Neural progenitor cell (in vitro differentiated cells): ENCODE data around the gene SMIM3. TPM values are rescaled to one million over a fixed set of nuclear protein-coding genes. Genes with fewer than 3 reads are reported as not detected.

ENCODE experiments used
- DNase-seq: peaks from one replicate; pipeline ENCODE4 v3.0.0-alpha.2; 2016; ENCODE audit warnings: low spot score
- H2AFZ ChIP-seq: fragments of 200-600 bp; sonication (generic); replicated peaks from 2 replicates; pipeline ENCODE4 v1.6.1; 2016; ENCODE audit warnings: antibody characterized with exemption
- H3F3A ChIP-seq: fragments of 200-600 bp; sonication (generic); 2 replicates; pipeline ENCODE4 v1.6.1; 2016; ENCODE audit warnings: antibody characterized with exemption, low read depth
- H3K27ac ChIP-seq: fragments of 200-600 bp; sonication (generic); 2 replicates; pipeline ENCODE4 v1.5.1; 2016; ENCODE audit warnings: mild to moderate bottlenecking
- H3K27me3 ChIP-seq: fragments of 200-600 bp; sonication (generic); 2 replicates; pipeline ENCODE4 v1.6.1; 2016; ENCODE audit warnings: mild to moderate bottlenecking, moderate library complexity
- H3K36me3 ChIP-seq: fragments of 200-600 bp; sonication (generic); 2 replicates; pipeline ENCODE4 v1.5.1; 2016
- H3K4me1 ChIP-seq: fragments of 200-600 bp; sonication (generic); 2 replicates; pipeline ENCODE4 v1.6.1; 2016; ENCODE audit warnings: mixed run types
- H3K4me2 ChIP-seq: fragments of 200-600 bp; sonication (generic); 2 replicates; pipeline ENCODE4 v1.6.1; 2016
- H3K4me3 ChIP-seq: fragments of 200-600 bp; sonication (generic); 2 replicates; pipeline ENCODE4 v1.5.1; 2016
- H3K79me2 ChIP-seq: fragments of 200-600 bp; sonication (generic); 2 replicates; pipeline ENCODE4 v1.6.1; 2016; ENCODE audit warnings: low read depth
- H3K9ac ChIP-seq: fragments of 200-600 bp; sonication (generic); 2 replicates; pipeline ENCODE4 v1.6.1; 2016
- H3K9me3 ChIP-seq: fragments of 200-600 bp; sonication (generic); 2 replicates; pipeline ENCODE4 v1.5.1; 2016; ENCODE audit warnings: low read depth
- H4K20me1 ChIP-seq: fragments of 200-600 bp; sonication (generic); 2 replicates; pipeline ENCODE4 v1.6.1; 2016; ENCODE audit warnings: low read depth
- H3K27ac Mint-ChIP-seq: 3 replicates; pipeline ENCODE4 v1.8.0; 2021; ENCODE audit warnings: mixed read lengths
- H3K27me3 Mint-ChIP-seq: 2 replicates; pipeline ENCODE4 v1.8.0; 2022; ENCODE audit warnings: low read depth, mild to moderate bottlenecking, inconsistent platforms, moderate library complexity, mixed read lengths; ENCODE audit not compliant: insufficient read depth
- H3K36me3 Mint-ChIP-seq: 3 replicates; pipeline ENCODE4 v1.8.0; 2021; ENCODE audit warnings: mixed read lengths
- H3K4me1 Mint-ChIP-seq: 3 replicates; pipeline ENCODE4 v1.8.0; 2021; ENCODE audit warnings: mixed read lengths
- H3K4me3 Mint-ChIP-seq: 3 replicates; pipeline ENCODE4 v1.8.0; 2021; ENCODE audit warnings: mild to moderate bottlenecking, moderate library complexity, mixed read lengths
- H3K9me3 Mint-ChIP-seq: 3 replicates; pipeline ENCODE4 v1.8.0; 2020; ENCODE audit warnings: mixed read lengths
- EZH2 ChIP-seq: fragments of 200-600 bp; sonication (generic); IDR thresholded peaks from 2 replicates; pipeline ENCODE4 v1.6.1; 2017; ENCODE audit warnings: antibody characterized with exemption, mild to moderate bottlenecking, moderate library complexity
- EZH2phosphoT487 ChIP-seq: fragments of 200-600 bp; sonication (generic); IDR thresholded peaks from 2 replicates; pipeline ENCODE4 v1.6.1; 2017; ENCODE audit warnings: antibody characterized with exemption
- total RNA-seq: library from RNA; depleted of rRNA; stranded (reverse); fragments of >200 nt; gene quantifications from 2 replicates; pipeline ENCODE4 v1.2.3, GENCODE V29; 2015; ENCODE audit warnings: low replicate concordance
- TF ChIP-seq, protein P1 (sequence below): fragments of 200-600 bp; sonication (generic); IDR thresholded peaks from 2 replicates; pipeline ENCODE4 v1.5.1; 2017; ENCODE audit warnings: antibody characterized with exemption, mild to moderate bottlenecking

SMIM3 gene
- total RNA-seq, 1 donor from 2014 or later: 18.4 TPM

GRCh38 chr5:150779397-150780186 is 1.0 kb downstream of the SMIM3 start:
- TF ChIP-seq EZH2 (no peak), EZH2phosphoT487 (no peak)
- TF ChIP-seq, protein P1, sequence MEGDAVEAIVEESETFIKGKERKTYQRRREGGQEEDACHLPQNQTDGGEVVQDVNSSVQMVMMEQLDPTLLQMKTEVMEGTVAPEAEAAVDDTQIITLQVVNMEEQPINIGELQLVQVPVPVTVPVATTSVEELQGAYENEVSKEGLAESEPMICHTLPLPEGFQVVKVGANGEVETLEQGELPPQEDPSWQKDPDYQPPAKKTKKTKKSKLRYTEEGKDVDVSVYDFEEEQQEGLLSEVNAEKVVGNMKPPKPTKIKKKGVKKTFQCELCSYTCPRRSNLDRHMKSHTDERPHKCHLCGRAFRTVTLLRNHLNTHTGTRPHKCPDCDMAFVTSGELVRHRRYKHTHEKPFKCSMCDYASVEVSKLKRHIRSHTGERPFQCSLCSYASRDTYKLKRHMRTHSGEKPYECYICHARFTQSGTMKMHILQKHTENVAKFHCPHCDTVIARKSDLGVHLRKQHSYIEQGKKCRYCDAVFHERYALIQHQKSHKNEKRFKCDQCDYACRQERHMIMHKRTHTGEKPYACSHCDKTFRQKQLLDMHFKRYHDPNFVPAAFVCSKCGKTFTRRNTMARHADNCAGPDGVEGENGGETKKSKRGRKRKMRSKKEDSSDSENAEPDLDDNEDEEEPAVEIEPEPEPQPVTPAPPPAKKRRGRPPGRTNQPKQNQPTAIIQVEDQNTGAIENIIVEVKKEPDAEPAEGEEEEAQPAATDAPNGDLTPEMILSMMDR: no peak
- Histone ChIP-seq H3K4me3 (peak overlapping the region; percentile 72), H2AFZ (peak overlapping the region; percentile 94), H4K20me1 (no peaks in the 10 kb centered on the region), H3F3A (peaks cover 27% of the 10 kb centered on the region), H3K9ac (no peak overlapping the region), H3K4me2 (peak overlapping the region; percentile 89), H3K4me1 (peaks cover 30% of the 10 kb centered on the region), H3K79me2 (peaks cover 21% of the 10 kb centered on the region), H3K9me3 (no peaks in the 10 kb centered on the region), H3K36me3 (no peaks in the 10 kb centered on the region), H3K27me3 (peaks cover 8% of the 10 kb centered on the region), H3K27ac (no peak overlapping the region)
- Mint-ChIP-seq H3K27me3 (peaks cover 6% of the 10 kb centered on the region), H3K4me3 (peak overlapping the region; percentile 96), H3K4me1 (peaks cover 18% of the 10 kb centered on the region), H3K36me3 (no peaks in the 10 kb centered on the region), H3K27ac (no peak overlapping the region), H3K9me3 (no peaks in the 10 kb centered on the region)
- DNase-seq: no peak

DNA sequence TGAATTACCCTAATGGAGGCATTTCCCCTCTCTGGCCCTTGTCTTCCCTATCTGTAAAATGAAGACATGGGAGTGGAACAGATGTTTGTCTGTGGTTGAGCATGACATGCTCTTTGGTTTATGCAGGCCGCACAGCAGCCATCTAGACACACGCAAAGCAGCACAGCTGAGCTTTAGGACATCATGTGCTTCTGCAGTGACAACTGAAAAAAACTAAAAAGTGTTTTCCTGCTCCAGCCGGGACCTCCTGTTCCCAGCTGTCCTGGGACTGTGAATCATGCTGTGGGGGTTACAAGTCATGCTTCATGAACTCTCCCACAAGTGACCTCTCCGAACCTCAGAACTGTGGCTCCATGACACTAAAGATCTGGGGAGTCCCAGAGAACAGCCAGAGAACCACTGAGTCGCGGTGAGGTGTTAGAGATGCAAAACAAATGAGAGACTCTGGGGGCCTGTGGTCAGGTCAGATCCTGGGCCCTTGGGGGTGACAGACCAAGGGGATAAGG is 1.7 kb downstream of the SMIM3 start:
- Histone ChIP-seq H3K79me2 (peaks cover 27% of the 10 kb centered on the region), H3K27me3 (peaks cover 8% of the 10 kb centered on the region), H3K36me3 (no peaks in the 10 kb centered on the region), H3K27ac (no peak overlapping the region), H3K4me3 (peak overlapping the region; percentile 26), H3K9ac (no peak overlapping the region), H3F3A (peaks cover 27% of the 10 kb centered on the region), H3K4me2 (peak overlapping the region; percentile 89), H2AFZ (no peak overlapping the region), H4K20me1 (no peaks in the 10 kb centered on the region), H3K4me1 (peaks cover 30% of the 10 kb centered on the region), H3K9me3 (no peaks in the 10 kb centered on the region)
- H3K27me3 Mint-ChIP-seq: peaks cover 6% of the 10 kb centered on the region
- TF ChIP-seq EZH2phosphoT487 (no peak), EZH2 (no peak)
- TF ChIP-seq, protein P1: no peak
- no peaks in the 10 kb centered on the region for H3K36me3 Mint-ChIP-seq
- peak overlapping the region; percentile 63 for H3K4me3 Mint-ChIP-seq
- peaks cover 2% of the 10 kb centered on the region for H3K9me3 Mint-ChIP-seq
- no peak for DNase-seq
- no peak overlapping the region for H3K27ac Mint-ChIP-seq
- peaks cover 18% of the 10 kb centered on the region for H3K4me1 Mint-ChIP-seq

DNA sequence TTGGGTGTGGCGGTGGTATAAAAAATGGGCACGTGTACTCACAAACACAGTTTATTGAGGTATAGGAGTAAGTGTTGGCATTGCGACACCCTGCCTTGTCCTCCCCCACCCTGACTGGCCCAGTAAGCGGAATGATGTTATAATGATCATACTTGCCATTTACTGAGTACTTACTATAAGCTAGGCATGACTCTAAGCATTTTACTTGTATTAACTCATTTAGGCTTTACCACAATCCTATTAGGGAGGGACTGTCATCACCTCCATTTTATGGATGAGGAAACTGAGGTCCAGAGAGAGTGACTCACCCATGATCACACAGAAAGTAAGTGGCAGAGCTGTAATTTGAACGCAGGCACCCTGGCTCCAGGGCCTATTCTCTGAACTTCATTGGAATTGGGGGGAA is 2.3 kb downstream of the SMIM3 start:
- Histone ChIP-seq H3K27me3 (peaks cover 8% of the 10 kb centered on the region), H3F3A (peaks cover 27% of the 10 kb centered on the region), H3K27ac (no peak overlapping the region), H3K79me2 (peaks cover 33% of the 10 kb centered on the region), H3K36me3 (no peaks in the 10 kb centered on the region), H3K9ac (no peak overlapping the region), H3K4me3 (no peak overlapping the region), H3K4me2 (no peak overlapping the region), H2AFZ (no peak overlapping the region), H4K20me1 (no peaks in the 10 kb centered on the region), H3K4me1 (peaks cover 30% of the 10 kb centered on the region), H3K9me3 (no peaks in the 10 kb centered on the region)
- no peak overlapping the region for H3K27ac Mint-ChIP-seq
- TF ChIP-seq EZH2: no peak
- no peak for TF ChIP-seq EZH2phosphoT487
- TF ChIP-seq, protein P1: no peak
- peaks cover 18% of the 10 kb centered on the region for H3K4me1 Mint-ChIP-seq
- peaks cover 6% of the 10 kb centered on the region for H3K27me3 Mint-ChIP-seq
- no peak overlapping the region for H3K4me3 Mint-ChIP-seq
- H3K9me3 Mint-ChIP-seq: peaks cover 4% of the 10 kb centered on the region
- H3K36me3 Mint-ChIP-seq: peaks cover under 1% of the 10 kb centered on the region
- DNase-seq: no peak
